ENCODE results near the gene TARS2. TPM values are rescaled to one million over a fixed set of nuclear protein-coding genes. Genes with fewer than 3 reads are reported as not detected.

The TARS2 gene
- total RNA-seq, 1 donor from 2014 or later: 32.2 TPM

- H3K36me3 ChIP-seq: peaks cover 44% of the 10 kb centered on the region
- TF ChIP-seq CTCF (IDR thresholded peaks at IDR 0.05; ENCODE audit: borderline replicate concordance): no peak
Observed at GRCh38 chr1:150507912-150508864, 21.0 kb downstream of the TARS2 start, which contains the start of gene ECM1. Gene ECM1, plus strand, starts transcription at chr1:150508109. Its CDS starts 101 bp downstream, at chr1:150508210.

DNA sequence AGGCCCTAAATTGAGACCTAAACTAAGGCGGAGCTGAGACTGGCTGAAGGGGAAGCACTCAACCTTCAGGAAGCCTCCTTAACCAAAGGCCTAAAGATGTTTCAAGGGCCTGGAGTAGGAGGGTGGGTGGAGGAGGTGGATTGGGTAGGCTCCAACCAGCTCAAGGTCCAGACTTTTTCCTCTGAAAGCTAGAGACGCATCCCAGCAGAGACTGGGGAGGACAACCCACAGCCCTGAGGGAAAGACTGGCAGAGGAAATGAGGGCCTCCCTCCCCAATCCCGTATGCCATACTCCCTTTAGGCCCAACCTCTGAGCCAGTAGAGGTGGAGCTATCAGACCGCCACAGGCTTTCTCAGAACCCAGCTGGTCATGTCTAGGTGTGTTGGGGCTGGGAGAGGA lies 21.8 kb downstream of the TARS2 start:
- TF ChIP-seq CTCF (IDR thresholded peaks at IDR 0.05; ENCODE audit: borderline replicate concordance): no peak
- no peak for DNase-seq
- intact Hi-C loops (cut with micrococcal nuclease): no loop called here
- H3K27ac ChIP-seq (replicated peaks): peak overlapping the region; percentile 86
- H3K27me3 ChIP-seq (ENCODE audit: low read depth): no peaks in the 10 kb centered on the region
- H3K4me3 ChIP-seq: peak overlapping the region; percentile 59
- peaks cover 44% of the 10 kb centered on the region for H3K36me3 ChIP-seq
- H3K4me1 ChIP-seq: peaks cover 27% of the 10 kb centered on the region
- no peaks in the 10 kb centered on the region for H3K9me3 ChIP-seq (replicated peaks)

More at GRCh38 chr1:150507912-150508864, 21.0 kb downstream of the TARS2 start, which contains the start of gene ECM1:
- H3K27ac ChIP-seq (replicated peaks): peak within 1 kb of the TSS; percentile 86
- H3K4me3 ChIP-seq: peak within 1 kb of the TSS; percentile 59
- H3K4me1 ChIP-seq: peaks cover 27% of the 10 kb centered on the region
- DNase-seq: peak; percentile 61
- intact Hi-C loops (cut with micrococcal nuclease): no loop called here
- H3K9me3 ChIP-seq (replicated peaks): no peaks in the 10 kb centered on the region
- H3K27me3 ChIP-seq (ENCODE audit: low read depth): no peaks in the 10 kb centered on the region

DNA sequence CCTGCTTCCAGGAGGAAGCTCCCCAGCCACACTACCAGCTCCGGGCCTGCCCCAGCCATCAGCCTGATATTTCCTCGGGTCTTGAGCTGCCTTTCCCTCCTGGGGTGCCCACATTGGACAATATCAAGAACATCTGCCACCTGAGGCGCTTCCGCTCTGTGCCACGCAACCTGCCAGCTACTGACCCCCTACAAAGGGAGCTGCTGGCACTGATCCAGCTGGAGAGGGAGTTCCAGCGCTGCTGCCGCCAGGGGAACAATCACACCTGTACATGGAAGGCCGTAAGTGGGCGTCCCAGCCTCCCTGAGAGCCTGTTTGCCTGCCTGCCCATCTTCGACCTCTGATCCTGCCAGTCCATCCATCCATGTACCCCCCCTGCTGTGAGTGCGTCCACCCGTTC lies 24.3 kb downstream of the TARS2 start:
- H3K36me3 ChIP-seq: peaks cover 20% of the 10 kb centered on the region
- DNase-seq: no peak
- TF ChIP-seq CTCF (IDR thresholded peaks at IDR 0.05; ENCODE audit: borderline replicate concordance): no peak
- H3K9me3 ChIP-seq (replicated peaks): no peaks in the 10 kb centered on the region
- intact Hi-C loops (cut with micrococcal nuclease): no loop called here
- no peaks in the 10 kb centered on the region for H3K27me3 ChIP-seq (ENCODE audit: low read depth)
- H3K27ac ChIP-seq (replicated peaks): no peak overlapping the region
- peaks cover 45% of the 10 kb centered on the region for H3K4me1 ChIP-seq
- no peak overlapping the region for H3K4me3 ChIP-seq

DNA sequence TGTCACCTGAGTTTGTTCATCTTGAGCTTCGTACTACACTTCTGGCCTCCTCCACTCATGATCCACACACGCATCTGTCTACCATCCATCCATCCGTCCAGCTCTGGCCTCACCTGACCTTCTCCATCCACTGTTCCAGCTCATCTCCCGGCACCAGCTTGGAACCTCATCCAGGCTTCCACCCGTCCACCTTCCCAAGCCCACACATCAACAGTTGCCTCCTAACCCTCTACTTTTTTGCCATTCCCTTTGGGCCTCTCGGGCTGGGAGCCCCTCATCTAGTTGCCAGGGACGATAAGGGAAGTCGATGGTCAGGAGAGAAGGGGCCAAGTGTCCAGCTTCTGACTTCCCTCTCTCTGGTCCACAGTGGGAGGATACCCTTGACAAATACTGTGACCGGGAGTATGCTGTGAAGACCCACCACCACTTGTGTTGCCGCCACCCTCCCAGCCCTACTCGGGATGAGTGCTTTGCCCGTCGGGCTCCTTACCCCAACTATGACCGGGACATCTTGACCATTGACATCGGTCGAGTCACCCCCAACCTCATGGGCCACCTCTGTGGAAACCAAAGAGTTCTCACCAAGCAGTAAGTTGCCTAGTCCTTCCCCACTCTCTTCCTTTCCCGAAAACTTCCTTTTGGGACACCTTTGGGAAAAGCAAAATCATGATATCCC lies 24.9 kb downstream of the TARS2 start:
- intact Hi-C loops (cut with micrococcal nuclease): no loop called here
- H3K27me3 ChIP-seq (ENCODE audit: low read depth): no peaks in the 10 kb centered on the region
- no peak for DNase-seq
- H3K4me3 ChIP-seq: no peak overlapping the region
- H3K9me3 ChIP-seq (replicated peaks): no peaks in the 10 kb centered on the region
- peaks cover 46% of the 10 kb centered on the region for H3K4me1 ChIP-seq
- H3K36me3 ChIP-seq: peaks cover 15% of the 10 kb centered on the region
- TF ChIP-seq CTCF (IDR thresholded peaks at IDR 0.05; ENCODE audit: borderline replicate concordance): no peak
- peak overlapping the region; percentile 12 for H3K27ac ChIP-seq (replicated peaks)

DNA sequence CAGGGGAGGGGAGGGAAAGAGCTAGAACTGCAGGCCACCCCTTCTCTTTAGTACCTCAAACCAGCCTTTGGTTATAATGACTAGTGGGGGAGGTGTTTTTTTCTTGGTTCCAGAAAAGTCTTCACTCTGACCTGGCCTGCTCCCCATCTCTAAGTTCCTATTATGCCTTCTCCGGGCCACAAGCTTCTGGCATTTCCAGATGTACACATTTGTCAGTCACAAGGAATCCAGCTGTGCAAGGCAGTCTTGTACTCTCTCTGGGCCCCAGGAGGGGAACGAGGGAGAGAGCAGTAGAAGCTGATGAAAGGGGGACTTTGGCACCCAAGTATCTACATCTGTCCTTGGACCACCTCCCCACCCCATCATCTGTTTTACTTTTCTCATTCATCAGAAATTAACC lies 25.6 kb downstream of the TARS2 start:
- peak overlapping the region; percentile 16 for H3K27ac ChIP-seq (replicated peaks)

More for the DNA sequence above, 25.6 kb downstream of the TARS2 start:
- Histone ChIP-seq H3K9me3 (replicated peaks) (no peaks in the 10 kb centered on the region), H3K27me3 (ENCODE audit: low read depth) (no peaks in the 10 kb centered on the region), H3K4me1 (peaks cover 45% of the 10 kb centered on the region), H3K36me3 (peaks cover 14% of the 10 kb centered on the region), H3K4me3 (no peak overlapping the region)
- no peak for TF ChIP-seq CTCF (IDR thresholded peaks at IDR 0.05; ENCODE audit: borderline replicate concordance)
- intact Hi-C loops (cut with micrococcal nuclease): no loop called here
- no peak for DNase-seq

All from left ventricle myocardium inferior (tissue), 1 donor.